SKM-1 treated with dmso at 0.1 percent for 144 hours (cell line): ENCODE measurements around the gene ATF5.
"Not testable (repeated sequence)": the region's sequence is repeated elsewhere in the genome, so short reads cannot be mapped to it uniquely, and the experiment has no call there.

Experiments used
- DNase-seq: peaks from one replicate; lab custom pipeline; 2025; ENCODE audit not compliant: unreplicated experiment; lab: John Stamatoyannopoulos, UW

The ATF5 gene

GRCh38 chr19:49921871-49922795, 6.9 kb upstream of the ATF5 start:
- DNase-seq: no peak

GRCh38 chr19:49923055-49924003, 5.7 kb upstream of the ATF5 start:
- no peak for DNase-seq

GRCh38 chr19:49924004-49924880, 4.8 kb upstream of the ATF5 start:
- no peak for DNase-seq

GRCh38 chr19:49924881-49925210, 4.2 kb upstream of the ATF5 start:
- DNase-seq: not testable (repeated sequence)

GRCh38 chr19:49925486-49925885, 3.5 kb upstream of the ATF5 start:
- DNase-seq: no peak

GRCh38 chr19:49926515-49926914, 2.5 kb upstream of the ATF5 start:
- no peak for DNase-seq

GRCh38 chr19:49927526-49928264, 1.3 kb upstream of the ATF5 start:
- no peak for DNase-seq

- DNase-seq: peak; percentile 74
Observed at GRCh38 chr19:49929611-49930482, 842 bp downstream of the ATF5 start.

- no peak for DNase-seq
Observed at GRCh38 chr19:49930483-49931011, 1.5 kb downstream of the ATF5 start.

GRCh38 chr19:49931293-49932040, 2.5 kb downstream of the ATF5 start:
- no peak for DNase-seq

GRCh38 chr19:49932041-49932451, 3.0 kb downstream of the ATF5 start:
- no peak for DNase-seq

GRCh38 chr19:49932731-49933131, 3.7 kb downstream of the ATF5 start:
- no peak for DNase-seq

- DNase-seq: no peak
Observed at GRCh38 chr19:49933643-49934042, 4.6 kb downstream of the ATF5 start.

- no peak for DNase-seq
Observed at GRCh38 chr19:49936549-49936948, 7.5 kb downstream of the ATF5 start.

- DNase-seq: no peak
Observed at GRCh38 chr19:49937750-49938381, 8.9 kb downstream of the ATF5 start.

GRCh38 chr19:49938662-49939061, 9.7 kb downstream of the ATF5 start:
- no peak for DNase-seq

- DNase-seq: no peak
Observed at GRCh38 chr19:49939721-49940481, 10.9 kb downstream of the ATF5 start.
